GM12874 (cell line): ENCODE data around the gene CRTC1.

Source experiments
- CTCF ChIP-seq: IDR thresholded peaks from 2 replicates; pipeline ENCODE4 v1.5.1; 2011; ENCODE audit warnings: low read depth, mild to moderate bottlenecking, control low read depth, low read length, moderate library complexity; ENCODE audit not compliant: insufficient read depth

CRTC1 gene

GRCh38 chr19:18668252-18668631 lies 15.2 kb upstream of the CRTC1 start:
- TF ChIP-seq CTCF: no peak

- no peak for TF ChIP-seq CTCF
Measured at GRCh38 chr19:18668744-18669523, 14.5 kb upstream of the CRTC1 start.

- no peak for TF ChIP-seq CTCF
Measured at GRCh38 chr19:18669524-18669817, 14.0 kb upstream of the CRTC1 start.

- no peak for TF ChIP-seq CTCF
Measured at GRCh38 chr19:18669883-18670282, 13.6 kb upstream of the CRTC1 start.

GRCh38 chr19:18670312-18670711 lies 13.2 kb upstream of the CRTC1 start:
- no peak for TF ChIP-seq CTCF

- no peak for TF ChIP-seq CTCF
Measured at GRCh38 chr19:18671303-18672043, 12.0 kb upstream of the CRTC1 start.

- TF ChIP-seq CTCF: no peak
Measured at GRCh38 chr19:18672044-18672451, 11.4 kb upstream of the CRTC1 start.
